H9 (cell line): ENCODE results near the gene GPR137. TPM values are rescaled to one million over a fixed set of nuclear protein-coding genes. Genes with fewer than 3 reads are reported as not detected.

Source experiments
- DNase-seq: peaks from one replicate; pipeline ENCODE4 v3.0.0-alpha.2; 2017
- H2AFZ ChIP-seq: one replicate; pipeline ENCODE4 v1.6.1; 2013; ENCODE audit warnings: mild to moderate bottlenecking, low read length, control low read depth, moderate library complexity
- H2AK5ac ChIP-seq: 2 replicates; pipeline ENCODE4 v1.6.1; 2013; ENCODE audit warnings: low read length, control low read depth, mixed read lengths; ENCODE audit not compliant: insufficient read length
- H2BK120ac ChIP-seq: one replicate; pipeline ENCODE4 v1.6.1; 2013; ENCODE audit warnings: low read depth, mild to moderate bottlenecking, low read length, control low read depth, inconsistent platforms; ENCODE audit not compliant: poor library complexity, severe bottlenecking
- H2BK12ac ChIP-seq: 2 replicates; pipeline ENCODE4 v1.6.1; 2013; ENCODE audit warnings: low read length, control low read depth, mixed read lengths, low read depth; ENCODE audit not compliant: insufficient read length
- H2BK15ac ChIP-seq: 2 replicates; pipeline ENCODE4 v1.6.1; 2013; ENCODE audit warnings: low read depth, low read length, control low read depth
- H2BK20ac ChIP-seq: one replicate; pipeline ENCODE4 v1.6.1; 2013; ENCODE audit warnings: low read depth, mild to moderate bottlenecking, low read length, control low read depth, inconsistent platforms; ENCODE audit not compliant: poor library complexity, severe bottlenecking
- H2BK5ac ChIP-seq: 2 replicates; pipeline ENCODE4 v1.6.1; 2013; ENCODE audit warnings: low read length, control low read depth, mixed read lengths; ENCODE audit not compliant: insufficient read length
- H3K14ac ChIP-seq: 2 replicates; pipeline ENCODE4 v1.6.1; 2013; ENCODE audit warnings: low read length, control low read depth; ENCODE audit not compliant: insufficient read depth
- H3K18ac ChIP-seq: 2 replicates; pipeline ENCODE4 v1.6.1; 2013; ENCODE audit warnings: low read depth, mild to moderate bottlenecking, mixed read lengths, low read length, control low read depth; ENCODE audit not compliant: insufficient read length
- H3K23ac ChIP-seq: 2 replicates; pipeline ENCODE4 v1.6.1; 2013; ENCODE audit warnings: low read length, control low read depth, mixed read lengths, low read depth; ENCODE audit not compliant: insufficient read length
- H3K23me2 ChIP-seq: 2 replicates; pipeline ENCODE4 v1.6.1; 2013; ENCODE audit warnings: low read depth, mild to moderate bottlenecking, mixed read lengths, low read length, control low read depth; ENCODE audit not compliant: insufficient read length, poor library complexity, severe bottlenecking
- H3K27ac ChIP-seq: 2 replicates; pipeline ENCODE4 v1.5.1; 2013; ENCODE audit warnings: low read length, control low read depth, mixed read lengths, low read depth; ENCODE audit not compliant: insufficient read length
- H3K27me3 ChIP-seq: 2 replicates; pipeline ENCODE4 v1.6.1; 2013; ENCODE audit warnings: low read length, control low read depth, inconsistent platforms; ENCODE audit not compliant: insufficient read depth
- H3K4ac ChIP-seq: 2 replicates; pipeline ENCODE4 v1.6.1; 2013; ENCODE audit warnings: low read depth, mild to moderate bottlenecking, control low read depth, inconsistent platforms, low read length, moderate library complexity
- H3K4me1 ChIP-seq: 2 replicates; pipeline ENCODE4 v1.6.1; 2013; ENCODE audit warnings: low read length, control low read depth, inconsistent platforms; ENCODE audit not compliant: insufficient read depth
- H3K4me2 ChIP-seq: 2 replicates; pipeline ENCODE4 v1.6.1; 2013; ENCODE audit warnings: low read length, control low read depth, mixed read lengths; ENCODE audit not compliant: insufficient read length, insufficient read depth
- H3K56ac ChIP-seq: 2 replicates; pipeline ENCODE4 v1.6.1; 2013; ENCODE audit warnings: low read depth, mild to moderate bottlenecking, mixed read lengths, low read length, control low read depth; ENCODE audit not compliant: insufficient read length
- H3K79me1 ChIP-seq: 2 replicates; pipeline ENCODE4 v1.6.1; 2013; ENCODE audit warnings: low read depth, mild to moderate bottlenecking, moderate library complexity, low read length, control low read depth, inconsistent platforms; ENCODE audit not compliant: insufficient read depth, poor library complexity, severe bottlenecking
- H3K79me2 ChIP-seq: 2 replicates; pipeline ENCODE4 v1.6.1; 2013; ENCODE audit warnings: low read length, control low read depth, inconsistent platforms; ENCODE audit not compliant: insufficient read depth
- H3K9ac ChIP-seq: 2 replicates; pipeline ENCODE4 v1.6.1; 2013; ENCODE audit warnings: low read length, control low read depth, mixed read lengths; ENCODE audit not compliant: insufficient read length; ENCODE audit errors: extremely low read depth
- H3K9me3 ChIP-seq: one replicate; pipeline ENCODE4 v1.6.1; 2013; ENCODE audit warnings: low read depth, low read length, inconsistent platforms; ENCODE audit not compliant: control insufficient read depth
- H3T11ph ChIP-seq: one replicate; pipeline ENCODE4 v1.6.1; 2013; ENCODE audit warnings: mild to moderate bottlenecking, low read length, control low read depth, inconsistent platforms
- H4K20me1 ChIP-seq: one replicate; pipeline ENCODE4 v1.6.1; 2013; ENCODE audit not compliant: control insufficient read depth, insufficient read length, insufficient read depth
- H4K5ac ChIP-seq: 2 replicates; pipeline ENCODE4 v1.6.1; 2013; ENCODE audit warnings: low read depth, mild to moderate bottlenecking, mixed read lengths, low read length, control low read depth; ENCODE audit not compliant: insufficient read length
- H4K8ac ChIP-seq: replicated peaks from 2 replicates; pipeline ENCODE4 v1.6.1; 2013; ENCODE audit warnings: low read length, control low read depth, mixed read lengths, low read depth; ENCODE audit not compliant: insufficient read length
- H4K91ac ChIP-seq: 2 replicates; pipeline ENCODE4 v1.6.1; 2013; ENCODE audit warnings: low read depth, mild to moderate bottlenecking, moderate library complexity, mixed read lengths, low read length, control low read depth; ENCODE audit not compliant: insufficient read length
- H3K27ac Mint-ChIP-seq, 3 experiments: 2 replicates in 2 of 3; 3 replicates in 1 of 3; pipeline ENCODE4 v1.8.0; 2020 to 2021; ENCODE audit warnings: mixed read lengths in 3 of 3, mild to moderate bottlenecking in 1 of 3, moderate library complexity in 1 of 3
- H3K27me3 Mint-ChIP-seq: 2 replicates; pipeline ENCODE4 v1.8.0; 2021; ENCODE audit warnings: low read depth, mild to moderate bottlenecking, moderate library complexity, mixed read lengths
- H3K36me3 Mint-ChIP-seq, 3 experiments: 2 replicates in 2 of 3; 3 replicates in 1 of 3; pipeline ENCODE4 v1.8.0; 2020 to 2021; ENCODE audit warnings: low read depth in 3 of 3, mixed read lengths in 3 of 3; ENCODE audit not compliant: insufficient read depth in 1 of 3
- H3K4me1 Mint-ChIP-seq, 2 experiments: 2 replicates each; pipeline ENCODE4 v1.8.0; 2020; ENCODE audit warnings: mixed read lengths in 2 of 2
- H3K4me3 Mint-ChIP-seq, 2 experiments: 2 replicates in 1 of 2; 3 replicates in 1 of 2; pipeline ENCODE4 v1.8.0; 2020 to 2021; ENCODE audit warnings: mild to moderate bottlenecking in 2 of 2, mixed read lengths in 2 of 2, moderate library complexity in 1 of 2
- H3K9me3 Mint-ChIP-seq, 2 experiments: 2 replicates in 1 of 2; 3 replicates in 1 of 2; pipeline ENCODE4 v1.8.0; 2020; ENCODE audit warnings: mild to moderate bottlenecking in 2 of 2, mixed read lengths in 2 of 2, moderate library complexity in 1 of 2
- CTCF ChIP-seq: fragments of 200-600 bp; sonication (generic); conservative IDR thresholded peaks from 3 replicates; pipeline ENCODE4 v1.8.0; 2021; ENCODE audit warnings: antibody characterized with exemption, mild to moderate bottlenecking
- WGBS: extraction: QIAGEN DNeasy Blood & Tissue Kit; methylation state at CpG from one replicate; pipeline ENCODE4 v1.1.7; 2013; ENCODE audit warnings: missing lambda C conversion rate, low lambda C conversion rate, mixed read lengths; ENCODE audit not compliant: insufficient read length; ENCODE audit errors: extremely low coverage; 5-methylcytosine and 5-hydroxymethylcytosine counted together
- total RNA-seq: library from RNA; stranded (reverse); gene quantifications from 2 replicates; pipeline ENCODE4 v1.2.1, GENCODE V29; 2021

The GPR137 gene
- total RNA-seq, 1 experiment from 2014 or later: 39.6 TPM

DNA sequence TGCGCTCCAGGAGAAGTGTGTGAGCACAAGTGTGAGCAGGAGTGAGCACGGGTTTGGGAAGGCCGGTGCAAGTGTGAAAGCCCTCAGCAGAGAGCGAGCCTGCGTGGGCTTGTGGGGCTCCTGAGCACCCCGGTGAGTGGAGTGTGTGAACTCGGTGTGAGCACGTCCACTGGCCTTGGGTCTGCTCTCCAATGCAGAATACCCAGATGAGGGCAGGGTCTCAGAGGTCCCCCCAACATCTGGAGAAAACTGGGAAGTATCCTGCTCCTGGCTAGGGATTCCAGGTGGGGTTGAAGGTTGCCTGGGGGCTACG lies 20.9 kb downstream of the GPR137 start:
- no peaks in the 10 kb centered on the region for H4K20me1 ChIP-seq
- no peak overlapping the region for H4K91ac ChIP-seq
- H2AK5ac ChIP-seq: no peak overlapping the region
- H2BK120ac ChIP-seq: no peak overlapping the region
- H3K9me3 ChIP-seq: no peaks in the 10 kb centered on the region
- WGBS: no CpG with 5 or more reads among the region's 9 CpGs
- H2BK20ac ChIP-seq: no peak overlapping the region
- peak overlapping the region; percentile 87 for H3K4me2 ChIP-seq
- peaks cover 2% of the 10 kb centered on the region; the same call in 1 of the 2 replicates for H3K4me1 ChIP-seq
- H3K27me3 ChIP-seq: no peaks in the 10 kb centered on the region; the same call in 1 of the 2 replicates
- peaks cover 3% of the 10 kb centered on the region; the same call in 1 of the 2 replicates for H3K79me2 ChIP-seq
- peak overlapping the region; percentile 9; the same call in 1 of the 2 replicates for H3K14ac ChIP-seq
- H2BK15ac ChIP-seq: no peak overlapping the region
- H3K56ac ChIP-seq: no peak overlapping the region
- TF ChIP-seq CTCF: no peak
- no peak overlapping the region for H2BK12ac ChIP-seq
- H3K18ac ChIP-seq: no peak overlapping the region
- H4K8ac ChIP-seq: no peak overlapping the region
- H3K36me3 Mint-ChIP-seq: peaks cover 7 to 9% (median 8%) of the 10 kb centered on the region in 3 experiments; a peak in 5 of 7 replicates
- no peak overlapping the region for H3K4ac ChIP-seq
- H3K79me1 ChIP-seq: peaks cover 5% of the 10 kb centered on the region
- peaks cover 10% of the 10 kb centered on the region for H3K23me2 ChIP-seq
- peaks cover 21% of the 10 kb centered on the region for H3K27me3 Mint-ChIP-seq
- H2BK5ac ChIP-seq: no peak overlapping the region
- H3K4me3 Mint-ChIP-seq: peak overlapping the region; percentile 90 to 92
- H3K23ac ChIP-seq: no peak overlapping the region
- no peaks in the 10 kb centered on the region for H3K9me3 Mint-ChIP-seq
- no peak overlapping the region for H3K27ac ChIP-seq
- no peak overlapping the region for H3T11ph ChIP-seq
- DNase-seq: no peak
- H4K5ac ChIP-seq: no peak overlapping the region
- H3K4me1 Mint-ChIP-seq: peaks cover 13% of the 10 kb centered on the region in 2 experiments
- peak overlapping the region; percentile 26 to 96 (median 31); a peak in 4 of 7 replicates for H3K27ac Mint-ChIP-seq
- H3K9ac ChIP-seq: peak overlapping the region; percentile 37
- no peak overlapping the region for H2AFZ ChIP-seq
